ENCODE results near the gene MCFD2.

The MCFD2 gene

DNA sequence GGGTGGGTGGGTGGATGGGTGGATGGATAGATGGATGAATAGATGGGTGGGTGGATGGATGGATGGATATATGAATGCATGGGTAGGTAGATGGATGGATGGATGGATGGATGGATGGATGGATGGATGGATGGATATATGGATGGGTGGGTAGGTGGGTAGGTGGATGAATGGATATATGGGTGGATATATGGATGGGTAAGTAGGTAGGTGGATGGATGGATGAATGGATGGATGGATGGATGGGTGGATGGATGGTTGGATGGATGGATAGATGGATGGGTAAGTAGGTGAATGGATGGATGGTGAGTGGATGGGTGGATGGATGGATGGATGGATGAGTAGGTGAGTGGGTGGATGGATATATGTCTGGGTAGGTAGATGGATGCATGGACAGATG, 36.1 kb downstream of the MCFD2 start:
- no peaks in the 10 kb centered on the region for H3K79me2 ChIP-seq (ENCODE audit: low read length)
- 0 out of 2 replicates have a peak, but pooled peaks cover 2% of the 10 kb centered on the region for H3K4me1 ChIP-seq (ENCODE audit: low read length)
- H3K36me3 ChIP-seq (replicated peaks; ENCODE audit: low read depth, low read length): no peaks in the 10 kb centered on the region
- no peak overlapping the region for H2AFZ ChIP-seq (ENCODE audit: low read depth, low read length)
- H3K27me3 ChIP-seq (ENCODE audit: low read depth, low read length): peaks cover 6% of the 10 kb centered on the region; the same call in 1 of the 2 replicates
- no peak overlapping the region for H3K27ac ChIP-seq (ENCODE audit: low read length)
- no peak for TF ChIP-seq EZH2phosphoT487 (IDR thresholded peaks at IDR 0.05; ENCODE audit: low read depth)
- TF ChIP-seq CTCF (IDR thresholded peaks at IDR 0.05; ENCODE audit: low read depth, low read length): no peak
- no peak overlapping the region for H3K4me3 ChIP-seq (ENCODE audit: low read length)
- H3K9ac ChIP-seq (ENCODE audit: low read length): no peak overlapping the region
- H4K20me1 ChIP-seq (ENCODE audit: insufficient read depth, low read length): no peaks in the 10 kb centered on the region
- no peak overlapping the region for H3K4me2 ChIP-seq (ENCODE audit: low read length)
- no peaks in the 10 kb centered on the region for H3K9me3 ChIP-seq (ENCODE audit: insufficient read depth, low read length)

DNA sequence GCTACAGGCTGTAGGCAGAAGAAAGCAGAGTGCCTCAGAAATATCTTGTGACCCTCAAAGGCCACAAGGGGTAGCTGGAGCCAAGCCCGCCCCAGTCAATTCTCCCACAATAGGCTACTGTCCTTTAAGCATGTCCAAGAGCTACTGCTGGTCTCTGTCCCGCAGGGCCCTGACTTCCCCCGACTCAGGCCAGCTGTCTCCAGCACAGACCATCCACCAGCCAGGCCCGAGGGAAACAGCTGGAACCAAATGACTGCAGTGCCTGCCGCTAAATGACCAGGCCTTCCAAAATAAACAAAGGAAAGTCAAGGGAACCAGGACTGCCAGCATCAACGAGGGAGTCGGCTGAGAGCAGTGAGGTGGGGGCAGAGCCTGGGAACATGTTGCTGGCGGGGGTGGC, 36.7 kb downstream of the MCFD2 start:
- no peak overlapping the region for H3K4me2 ChIP-seq (ENCODE audit: low read length)
- no peaks in the 10 kb centered on the region for H3K9me3 ChIP-seq (ENCODE audit: insufficient read depth, low read length)
- H3K79me2 ChIP-seq (ENCODE audit: low read length): no peaks in the 10 kb centered on the region
- no peaks in the 10 kb centered on the region for H4K20me1 ChIP-seq (ENCODE audit: insufficient read depth, low read length)
- H3K36me3 ChIP-seq (replicated peaks; ENCODE audit: low read depth, low read length): no peaks in the 10 kb centered on the region
- peaks cover 4% of the 10 kb centered on the region; the same call in 1 of the 2 replicates for H3K27me3 ChIP-seq (ENCODE audit: low read depth, low read length)
- no peak overlapping the region for H3K27ac ChIP-seq (ENCODE audit: low read length)
- TF ChIP-seq EZH2phosphoT487 (IDR thresholded peaks at IDR 0.05; ENCODE audit: low read depth) (no peak), CTCF (IDR thresholded peaks at IDR 0.05; ENCODE audit: low read depth, low read length) (no peak)
- no peak overlapping the region for H3K9ac ChIP-seq (ENCODE audit: low read length)
- 0 out of 2 replicates have a peak, but pooled peaks cover 2% of the 10 kb centered on the region for H3K4me1 ChIP-seq (ENCODE audit: low read length)
- H2AFZ ChIP-seq (ENCODE audit: low read depth, low read length): no peak overlapping the region
- H3K4me3 ChIP-seq (ENCODE audit: low read length): no peak overlapping the region

DNA sequence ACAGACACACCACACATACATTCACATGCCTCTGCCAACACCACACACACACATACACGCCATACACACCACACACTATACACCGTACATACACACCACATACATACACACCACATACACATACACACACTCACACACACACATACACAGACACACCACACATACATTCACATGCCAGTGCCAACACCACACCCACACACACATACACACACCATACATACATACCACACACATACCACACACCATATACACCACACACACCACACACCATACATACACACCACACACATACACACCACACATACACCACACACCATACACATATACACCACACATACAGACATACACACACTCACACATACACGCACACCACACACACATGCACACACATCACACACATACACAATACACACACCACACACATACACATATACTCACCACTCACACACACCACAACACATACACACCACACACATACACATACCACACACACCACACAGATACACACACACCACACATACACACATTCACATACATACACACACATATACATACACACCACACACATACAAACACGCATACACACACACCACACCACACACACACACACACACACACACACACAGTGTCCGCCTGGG, 37.2 kb downstream of the MCFD2 start:
- TF ChIP-seq EZH2phosphoT487 (IDR thresholded peaks at IDR 0.05; ENCODE audit: low read depth): no peak
- no peak for TF ChIP-seq CTCF (IDR thresholded peaks at IDR 0.05; ENCODE audit: low read depth, low read length)
- Histone ChIP-seq H3K27ac (ENCODE audit: low read length) (no peak overlapping the region), H3K4me3 (ENCODE audit: low read length) (no peak overlapping the region), H3K79me2 (ENCODE audit: low read length) (no peaks in the 10 kb centered on the region), H3K9ac (ENCODE audit: low read length) (no peak overlapping the region), H3K27me3 (ENCODE audit: low read depth, low read length) (peaks cover 3% of the 10 kb centered on the region; the same call in 1 of the 2 replicates), H2AFZ (ENCODE audit: low read depth, low read length) (no peak overlapping the region), H3K9me3 (ENCODE audit: insufficient read depth, low read length) (no peaks in the 10 kb centered on the region), H4K20me1 (ENCODE audit: insufficient read depth, low read length) (no peaks in the 10 kb centered on the region), H3K36me3 (replicated peaks; ENCODE audit: low read depth, low read length) (no peaks in the 10 kb centered on the region), H3K4me1 (ENCODE audit: low read length) (0 out of 2 replicates have a peak, but pooled peaks cover 2% of the 10 kb centered on the region), H3K4me2 (ENCODE audit: low read length) (no peak overlapping the region)

- no peak overlapping the region for H3K4me2 ChIP-seq (ENCODE audit: low read length)
- H3K9ac ChIP-seq (ENCODE audit: low read length): no peak overlapping the region
- H4K20me1 ChIP-seq (ENCODE audit: insufficient read depth, low read length): no peaks in the 10 kb centered on the region
- no peaks in the 10 kb centered on the region for H3K79me2 ChIP-seq (ENCODE audit: low read length)
- TF ChIP-seq CTCF (IDR thresholded peaks at IDR 0.05; ENCODE audit: low read depth, low read length): no peak
- no peak for TF ChIP-seq EZH2phosphoT487 (IDR thresholded peaks at IDR 0.05; ENCODE audit: low read depth)
- H3K36me3 ChIP-seq (replicated peaks; ENCODE audit: low read depth, low read length): no peaks in the 10 kb centered on the region
- H3K4me1 ChIP-seq (ENCODE audit: low read length): 0 out of 2 replicates have a peak, but pooled peaks cover 2% of the 10 kb centered on the region
- no peaks in the 10 kb centered on the region for H3K9me3 ChIP-seq (ENCODE audit: insufficient read depth, low read length)
- no peaks in the 10 kb centered on the region for H3K27me3 ChIP-seq (ENCODE audit: low read depth, low read length)
- no peak overlapping the region for H2AFZ ChIP-seq (ENCODE audit: low read depth, low read length)
- H3K27ac ChIP-seq (ENCODE audit: low read length): no peak overlapping the region
- H3K4me3 ChIP-seq (ENCODE audit: low read length): no peak overlapping the region
Measured at GRCh38 chr2:46877619-46878113, 37.9 kb downstream of the MCFD2 start.

All from OCI-LY3 (cell line).